HG03469 (cell line): ENCODE results near the gene GUK1.
"Not testable (repeated sequence)": the region's sequence is repeated elsewhere in the genome, so short reads cannot be mapped to it uniquely, and the experiment has no call there.

Experiments
- ATAC-seq: cut with Tn5 transposase; IDR thresholded peaks from one replicate; pipeline ENCODE4 v1.9.1; 2021; ENCODE audit warnings: mild to moderate bottlenecking, moderate library complexity, moderate number of reproducible peaks; ENCODE audit not compliant: unreplicated experiment

Gene GUK1

GRCh38 chr1:228175316-228176023 is 35.4 kb downstream of the GUK1 start:
- no peak for ATAC-seq

- ATAC-seq = no peak
Measured at GRCh38 chr1:228176024-228176395, 35.9 kb downstream of the GUK1 start.

GRCh38 chr1:228176461-228177182 is 36.5 kb downstream of the GUK1 start:
- ATAC-seq = no peak

DNA sequence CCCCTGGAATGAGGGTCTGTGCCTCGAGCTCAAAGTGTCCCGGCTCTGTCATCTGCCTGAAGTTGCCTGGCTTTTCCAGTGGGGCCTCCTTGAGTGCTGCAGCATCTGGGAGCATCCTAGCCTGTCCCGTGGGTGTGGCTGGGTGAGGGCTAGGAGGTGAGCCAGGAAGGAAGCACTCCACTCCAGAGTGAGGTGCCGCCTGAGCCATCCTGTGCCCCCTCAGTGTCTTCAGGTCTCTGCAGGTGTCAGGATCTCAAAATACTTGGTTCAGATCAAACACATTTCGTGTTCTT is 37.0 kb downstream of the GUK1 start:
- no peak for ATAC-seq

- ATAC-seq = no peak
Measured at GRCh38 chr1:228177721-228178710, 37.9 kb downstream of the GUK1 start.

DNA sequence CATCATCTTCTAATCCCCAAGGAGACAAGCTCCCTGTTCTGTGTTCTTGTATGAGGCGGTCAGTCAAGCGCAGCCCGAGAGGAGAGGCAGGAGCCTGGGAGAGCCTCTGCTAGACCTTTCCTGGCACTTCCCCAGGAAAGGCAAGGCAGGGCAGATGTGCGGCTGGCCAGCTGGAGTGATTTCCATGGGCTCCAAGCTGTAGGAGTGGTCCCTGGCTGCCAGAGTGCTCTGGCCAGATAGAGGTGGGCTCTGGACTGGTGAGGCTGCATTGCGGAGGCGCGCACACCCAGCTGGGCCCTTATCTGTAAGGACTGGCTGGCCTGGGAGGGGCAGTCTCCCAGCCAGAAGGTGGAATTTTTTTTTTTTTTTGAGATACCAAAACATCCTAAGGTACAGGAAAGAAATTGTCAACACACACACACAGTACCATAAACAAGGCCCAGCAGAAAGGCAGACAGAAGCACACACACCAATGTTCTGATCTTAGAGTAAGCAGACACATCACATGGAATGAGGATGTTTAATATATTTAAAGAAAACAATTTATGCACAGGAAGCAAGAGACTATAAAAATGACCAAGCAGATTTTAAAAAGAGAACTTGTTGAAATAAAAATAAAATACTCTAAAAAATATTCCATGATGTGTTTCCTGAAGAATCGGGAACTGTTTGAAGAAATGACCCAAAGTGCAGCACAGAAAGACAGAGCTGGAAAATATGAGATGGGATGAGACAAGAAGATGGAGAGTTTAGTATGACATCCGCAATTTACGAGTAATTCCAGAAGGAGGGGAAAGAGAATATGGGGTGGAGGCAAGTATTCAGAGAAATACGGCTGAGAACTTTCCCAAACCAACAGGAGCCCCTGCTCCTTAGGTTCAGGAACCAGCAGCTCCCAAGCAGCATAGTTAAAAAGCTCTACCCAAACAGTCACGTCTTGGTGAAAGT is 38.9 kb downstream of the GUK1 start:
- no peak for ATAC-seq

- no peak for ATAC-seq
Measured at GRCh38 chr1:228180271-228180958, 40.3 kb downstream of the GUK1 start.

GRCh38 chr1:228180959-228181644 is 41.0 kb downstream of the GUK1 start:
- ATAC-seq = no peak

GRCh38 chr1:228181645-228182034 is 41.6 kb downstream of the GUK1 start:
- ATAC-seq = no peak

GRCh38 chr1:228182296-228183030 is 42.4 kb downstream of the GUK1 start:
- no peak for ATAC-seq

DNA sequence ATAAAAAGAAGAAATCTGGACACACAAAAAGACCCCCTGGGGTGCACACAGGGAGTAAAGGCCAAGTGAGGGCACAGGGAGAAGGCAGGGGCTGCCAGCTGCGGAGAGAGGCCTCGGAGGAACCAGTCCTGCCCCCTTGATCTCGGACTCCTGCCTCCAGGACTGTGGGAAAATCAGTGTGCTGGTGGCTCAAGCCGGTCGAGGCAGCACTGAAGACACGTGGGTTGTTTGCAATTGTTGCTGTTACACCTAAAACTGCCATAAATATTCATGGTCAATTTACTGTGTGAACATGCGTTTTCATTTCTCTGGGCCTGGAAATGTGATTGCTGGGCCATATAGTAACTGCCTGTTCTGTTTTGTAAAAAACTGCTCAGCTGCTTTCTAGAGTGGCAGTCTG is 44.1 kb downstream of the GUK1 start:
- ATAC-seq = no peak

DNA sequence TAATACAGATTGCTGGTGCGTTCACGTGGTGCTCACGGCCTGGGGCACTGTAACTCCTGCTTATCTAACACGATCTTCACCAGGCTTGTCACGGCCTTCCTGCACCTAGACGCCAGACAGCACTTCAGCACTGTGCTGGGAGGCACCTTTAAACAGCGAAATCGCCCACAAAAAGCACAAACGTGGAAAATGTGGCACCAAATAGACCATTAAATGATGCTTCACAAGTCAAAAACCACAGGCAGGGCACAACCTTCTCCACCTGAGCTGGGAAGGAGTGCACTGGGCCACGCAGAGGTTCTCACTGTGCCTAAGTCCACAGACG is 45.5 kb downstream of the GUK1 start:
- ATAC-seq = no peak

- not testable (repeated sequence) for ATAC-seq
Measured at GRCh38 chr1:228188249-228188648, 48.2 kb downstream of the GUK1 start.

GRCh38 chr1:228190182-228190581 is 50.1 kb downstream of the GUK1 start:
- ATAC-seq = no peak

- no peak for ATAC-seq
Measured at GRCh38 chr1:228190778-228191177, 50.7 kb downstream of the GUK1 start.

GRCh38 chr1:228194436-228194835 is 54.4 kb downstream of the GUK1 start:
- no peak for ATAC-seq

- ATAC-seq = no peak
Measured at GRCh38 chr1:228194921-228195812, 55.1 kb downstream of the GUK1 start.
